K562 (cell line): ENCODE data around the gene RAI14. TPM values are rescaled to one million over a fixed set of nuclear protein-coding genes. Genes with fewer than 3 reads are reported as not detected.

Experiments
- polyA plus RNA-seq, 8 experiments: library from polyadenylated mRNA; depleted of rRNA in 4 of 8; stranded (reverse) in 5 of 8; unstranded in 3 of 8; fragments of >200 nt; fragmentation: Nextera tagmentation in 2 of 8; fragmentation: Illumina TruSeq in 1 of 8; extraction: Ambion mirVana in 2 of 8; extraction: Trizol in 1 of 8; gene quantifications; 2 replicates each; pipeline versions ENCODE4 v1.2.1 to v1.2.3, GENCODE V29; 2011 to 2014; ENCODE audit warnings: inconsistent platforms in 1 of 8, missing spikeins in 1 of 8
- total RNA-seq, 7 experiments: library from RNA; depleted of rRNA in 6 of 7; stranded (reverse); fragments of >200 nt in 6 of 7; fragmentation: Illumina TruSeq in 2 of 7; extraction: Trizol in 2 of 7; gene quantifications; 2 replicates each; pipeline versions ENCODE4 v1.2.1 to v1.2.3, GENCODE V29; 2011 to 2021; ENCODE audit warnings: low replicate concordance in 1 of 7

Gene RAI14
- total and polyA plus RNA-seq, 9 of the 15 experiments (the other 6 are each of a cell fraction or from before 2014, with no cell fraction given) = 11.3 to 82.5 (median 34.8) TPM

Other genes starting within 250 kb of the RAI14 start
- gene TTC23L, start 182.8 kb downstream of the RAI14 start, total RNA-seq (2014; rRNA removed) = not detected in 2 replicates
- 0.07 TPM in 1 of 2 replicates, not detected in the other for gene TTC23L, start 182.8 kb downstream of the RAI14 start, total RNA-seq (2014; rRNA removed; fragmentation: Illumina TruSeq; extraction: Trizol)
- 0.04 and 0.15 TPM in 2 replicates for gene TTC23L, start 182.8 kb downstream of the RAI14 start, total RNA-seq (2015; rRNA removed; fragmentation: Illumina TruSeq; extraction: Trizol)
- gene TTC23L, start 182.8 kb downstream of the RAI14 start, total RNA-seq (2021) = 0.11 and 0.27 TPM in 2 replicates
- 0.14 and 0.39 TPM in 2 replicates for gene TTC23L, start 182.8 kb downstream of the RAI14 start, polyA plus RNA-seq (2011; rRNA removed)
- gene TTC23L, start 182.8 kb downstream of the RAI14 start, polyA plus RNA-seq (2014; fragmentation: Illumina TruSeq; extraction: Trizol) = 0.15 and 0.18 TPM in 2 replicates
- under 1 TPM in 1 of 2 experiments, not detected in 1; 0.32 TPM for gene TTC23L, start 182.8 kb downstream of the RAI14 start, polyA plus RNA-seq (2014; fragmentation: Nextera tagmentation; extraction: Ambion mirVana)
- 0.03 and 0.19 TPM in 2 replicates for gene TTC23L, start 182.8 kb downstream of the RAI14 start, polyA plus RNA-seq (2014; rRNA removed)